Lung (tissue), 12 donors: Measurements from ENCODE around the gene GATAD2A. TPM values are rescaled to one million over a fixed set of nuclear protein-coding genes. Genes with fewer than 3 reads are reported as not detected.

Source experiments
- ATAC-seq: fragments of 200-7000 bp; cut with Tn5 transposase; one replicate; pipeline ENCODE4 v1.9.1; 2020; ENCODE audit warnings: moderate number of reproducible peaks; ENCODE audit not compliant: insufficient read depth, low FRiP score
- DNase-seq, 3 donors: peaks; one replicate each; pipeline ENCODE4 v3.0.0-alpha.2; 2013 to 2017
- H3K27ac ChIP-seq, 2 donors: one replicate each; pipeline ENCODE4 v1.5.1; 2013; ENCODE audit warnings: mild to moderate bottlenecking in 2 of 2, moderate library complexity in 2 of 2, control low read depth in 1 of 2, inconsistent platforms in 1 of 2, low read depth in 1 of 2, low read length in 1 of 2
- H3K27me3 ChIP-seq, 3 donors: one replicate each; pipeline ENCODE4 v1.5.1; 2013; ENCODE audit warnings: low read length in 2 of 3; ENCODE audit not compliant: control insufficient read depth in 3 of 3, insufficient read depth in 3 of 3
- H3K36me3 ChIP-seq, 4 donors: one replicate each; pipeline ENCODE4 v1.5.1; 2013; ENCODE audit warnings: low read length in 4 of 4, mild to moderate bottlenecking in 1 of 4, moderate library complexity in 1 of 4; ENCODE audit not compliant: control insufficient read depth in 4 of 4, insufficient read depth in 4 of 4
- H3K4me1 ChIP-seq, 5 donors: one replicate each; pipeline ENCODE4 v1.5.1; 2013; ENCODE audit warnings: low read length in 5 of 5, mild to moderate bottlenecking in 2 of 5, moderate library complexity in 1 of 5; ENCODE audit not compliant: control insufficient read depth in 5 of 5, insufficient read depth in 5 of 5
- H3K4me3 ChIP-seq: one replicate; pipeline ENCODE4 v1.5.1; 2013; ENCODE audit warnings: mild to moderate bottlenecking, control low read depth, moderate library complexity
- H3K9ac ChIP-seq, 2 donors: one replicate each; pipeline ENCODE4 v1.5.1; 2013; ENCODE audit warnings: low read length in 2 of 2, control low read depth in 1 of 2; ENCODE audit not compliant: insufficient read depth in 1 of 2
- H3K9me3 ChIP-seq, 4 donors: one replicate each; pipeline ENCODE4 v1.5.1; 2013; ENCODE audit warnings: low read length in 3 of 4, mild to moderate bottlenecking in 1 of 4, moderate library complexity in 1 of 4; ENCODE audit not compliant: control insufficient read depth in 4 of 4, insufficient read depth in 3 of 4
- WGBS, 2 donors: extraction: QIAGEN DNeasy Blood & Tissue Kit; methylation state at CpG; one replicate each; pipeline ENCODE4 v1.1.7; 2013; 5-methylcytosine and 5-hydroxymethylcytosine counted together
- polyA plus RNA-seq, 2 donors: library from polyadenylated mRNA; stranded (reverse); fragments of 200-250 nt; gene quantifications; one replicate each; pipeline ENCODE4 v1.2.1, GENCODE V29; 2013
- total RNA-seq, 2 donors: library from RNA; depleted of rRNA in 1 of 2; stranded (reverse); fragments of >200 nt in 1 of 2; gene quantifications; one replicate each; pipeline ENCODE4 v1.2.1, GENCODE V29; 2014 to 2021
- TF ChIP-seq, protein P1 (sequence below): IDR thresholded peaks from 2 replicates; pipeline ENCODE4 v1.5.1; 2012; ENCODE audit warnings: mild to moderate bottlenecking; ENCODE audit errors: control extremely low read depth, extremely low read depth
- donor health status: control.
- donor health status: control.
- donor health status: Bipolar disorder and iron deficiency.
- donor health status: healthy.
- donor health status: DM: yes; HTN: yes; CAD: no.

GATAD2A gene
- total and polyA plus RNA-seq, 4 donors = 30.6 to 93.7 (median 37.4) TPM

DNA sequence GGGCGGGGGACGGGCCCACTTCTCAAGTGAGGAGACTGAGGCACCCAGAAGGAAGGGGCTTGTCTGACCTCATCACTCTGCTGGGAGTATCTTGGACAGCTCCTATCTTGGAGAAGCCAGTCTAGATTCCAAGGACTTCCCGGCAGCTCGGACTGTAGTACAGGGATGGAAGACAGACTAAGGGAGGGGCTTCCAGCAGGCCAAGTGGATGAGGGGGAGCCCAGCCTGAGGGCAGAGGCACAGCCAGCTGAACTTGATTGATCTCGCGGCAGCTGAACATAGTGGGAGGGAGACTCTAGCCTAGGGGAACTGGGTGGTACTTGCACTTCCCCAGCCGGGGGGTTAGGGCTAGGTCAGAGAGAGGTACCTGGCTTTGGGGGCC, 133.3 kb downstream of the GATAD2A start:
- no peak overlapping the region for H3K9ac ChIP-seq
- no peak overlapping the region for H3K4me3 ChIP-seq
- 23 to 35% methylated on average over 7 of the region's 7 CpGs for WGBS, 2 donors
- H3K36me3 ChIP-seq = peaks cover 0 to 1% (median 0%) of the 10 kb centered on the region in 4 donors
- TF ChIP-seq, protein P1, sequence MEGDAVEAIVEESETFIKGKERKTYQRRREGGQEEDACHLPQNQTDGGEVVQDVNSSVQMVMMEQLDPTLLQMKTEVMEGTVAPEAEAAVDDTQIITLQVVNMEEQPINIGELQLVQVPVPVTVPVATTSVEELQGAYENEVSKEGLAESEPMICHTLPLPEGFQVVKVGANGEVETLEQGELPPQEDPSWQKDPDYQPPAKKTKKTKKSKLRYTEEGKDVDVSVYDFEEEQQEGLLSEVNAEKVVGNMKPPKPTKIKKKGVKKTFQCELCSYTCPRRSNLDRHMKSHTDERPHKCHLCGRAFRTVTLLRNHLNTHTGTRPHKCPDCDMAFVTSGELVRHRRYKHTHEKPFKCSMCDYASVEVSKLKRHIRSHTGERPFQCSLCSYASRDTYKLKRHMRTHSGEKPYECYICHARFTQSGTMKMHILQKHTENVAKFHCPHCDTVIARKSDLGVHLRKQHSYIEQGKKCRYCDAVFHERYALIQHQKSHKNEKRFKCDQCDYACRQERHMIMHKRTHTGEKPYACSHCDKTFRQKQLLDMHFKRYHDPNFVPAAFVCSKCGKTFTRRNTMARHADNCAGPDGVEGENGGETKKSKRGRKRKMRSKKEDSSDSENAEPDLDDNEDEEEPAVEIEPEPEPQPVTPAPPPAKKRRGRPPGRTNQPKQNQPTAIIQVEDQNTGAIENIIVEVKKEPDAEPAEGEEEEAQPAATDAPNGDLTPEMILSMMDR = no peak
- H3K4me1 ChIP-seq = peaks cover 0 to 26% (median 3%) of the 10 kb centered on the region in 5 donors
- H3K9me3 ChIP-seq = peaks cover 0 to 7% (median 0%) of the 10 kb centered on the region in 4 donors
- H3K27me3 ChIP-seq = peaks cover 6 to 47% (median 28%) of the 10 kb centered on the region in 3 donors
- DNase-seq (no peak), ATAC-seq (no peak)
- no peak overlapping the region for H3K27ac ChIP-seq

DNA sequence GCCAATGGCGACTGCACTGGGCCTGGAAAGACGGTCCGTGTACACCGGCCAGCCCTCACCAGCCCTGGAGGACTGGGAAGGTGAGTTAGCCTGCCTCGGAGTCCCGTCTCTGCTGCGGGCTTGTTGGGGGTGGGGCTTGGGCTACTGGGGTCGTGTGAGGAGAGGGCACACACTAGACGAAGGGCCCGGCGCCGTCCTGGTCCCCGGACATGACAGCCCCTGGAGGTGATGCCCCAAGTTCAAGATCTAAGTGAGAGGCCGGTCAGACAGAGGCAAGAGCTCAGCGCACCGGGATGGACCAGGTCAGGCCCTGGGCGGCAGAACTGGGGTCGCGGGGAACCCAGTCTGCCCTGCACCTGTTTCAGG, 134.2 kb downstream of the GATAD2A start:
- Histone ChIP-seq H3K4me1 (peaks cover 0 to 26% (median 3%) of the 10 kb centered on the region in 5 donors), H3K9me3 (peaks cover 0 to 9% (median 0%) of the 10 kb centered on the region in 4 donors), H3K9ac (no peak overlapping the region), H3K36me3 (peaks cover 0 to 1% (median 0%) of the 10 kb centered on the region in 4 donors), H3K27ac (no peak overlapping the region), H3K27me3 (peaks cover 10 to 47% (median 28%) of the 10 kb centered on the region in 3 donors), H3K4me3 (no peak overlapping the region)
- WGBS, 2 donors = 31 to 32% methylated on average over 18 to 19 of the region's 19 CpGs
- TF ChIP-seq, protein P1 = no peak
- ATAC-seq (no peak), DNase-seq (no peak)

DNA sequence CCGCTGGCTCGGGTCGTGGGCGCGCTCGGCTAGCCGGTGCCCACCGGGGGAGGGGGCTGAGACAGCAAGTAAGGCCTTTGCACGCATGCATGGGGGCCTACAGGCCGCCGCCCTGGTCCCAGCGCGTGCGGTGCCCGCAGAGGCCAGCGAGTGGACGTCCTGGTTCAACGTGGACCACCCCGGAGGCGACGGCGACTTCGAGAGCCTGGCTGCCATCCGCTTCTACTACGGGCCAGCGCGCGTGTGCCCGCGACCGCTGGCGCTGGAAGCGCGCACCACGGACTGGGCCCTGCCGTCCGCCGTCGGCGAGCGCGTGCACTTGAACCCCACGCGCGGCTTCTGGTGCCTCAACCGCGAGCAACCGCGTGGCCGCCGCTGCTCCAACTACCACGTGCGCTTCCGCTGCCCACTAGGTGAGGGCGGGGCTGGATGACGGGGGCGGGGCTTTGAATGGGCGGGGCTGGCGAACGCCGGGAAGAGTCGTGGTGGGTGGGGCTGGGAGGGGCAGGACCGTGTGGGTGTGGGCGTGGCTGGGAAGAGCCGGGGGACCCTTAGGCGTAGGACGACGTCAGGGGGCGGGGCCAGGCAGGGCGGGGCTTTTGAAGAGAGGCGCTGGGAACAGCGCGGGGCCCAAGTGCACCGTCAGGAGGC, 134.7 kb downstream of the GATAD2A start:
- DNase-seq (peak; percentile 60 to 80 (median 63)), ATAC-seq (no peak)
- TF ChIP-seq, protein P1 = no peak
- H3K9ac ChIP-seq = no peak overlapping the region
- H3K27ac ChIP-seq = no peak overlapping the region
- peaks cover 0 to 1% (median 0%) of the 10 kb centered on the region in 4 donors for H3K36me3 ChIP-seq
- H3K4me1 ChIP-seq = peaks cover 0 to 26% (median 3%) of the 10 kb centered on the region in 5 donors
- peaks cover 0 to 11% (median 0%) of the 10 kb centered on the region in 4 donors for H3K9me3 ChIP-seq
- WGBS, 2 donors = 5 to 16% methylated on average over 58 to 74 of the region's 74 CpGs
- no peak overlapping the region for H3K4me3 ChIP-seq
- H3K27me3 ChIP-seq = peaks cover 10 to 47% (median 28%) of the 10 kb centered on the region in 3 donors
